Measurements from ENCODE around the gene OBI1.

The OBI1 gene

DNA sequence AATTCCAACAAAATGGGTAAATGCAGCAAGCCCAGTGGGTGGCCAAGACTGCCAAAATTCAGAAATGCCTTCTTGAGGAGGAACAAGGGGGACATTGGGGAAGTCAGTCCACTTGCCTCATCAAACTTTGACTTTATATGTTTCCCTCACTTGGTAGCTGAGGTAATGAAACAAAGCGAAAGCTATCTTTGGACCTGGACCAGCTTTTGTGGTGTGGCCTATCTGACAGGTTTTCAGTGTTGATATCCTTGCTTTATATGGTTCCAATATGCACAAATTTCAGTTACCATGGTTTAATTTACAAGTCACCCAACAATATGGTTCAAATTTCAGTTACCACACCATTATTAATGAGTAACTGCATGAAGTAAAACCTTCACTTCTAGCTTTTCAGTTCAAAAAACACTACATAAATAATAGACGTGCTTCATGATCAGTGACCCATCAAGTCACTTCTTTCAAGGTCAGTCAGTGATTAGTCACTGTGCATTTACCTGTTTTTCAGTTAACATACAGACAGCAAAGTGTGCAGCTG, 38.0 kb downstream of the OBI1 start:
- TF ChIP-seq, protein P1, sequence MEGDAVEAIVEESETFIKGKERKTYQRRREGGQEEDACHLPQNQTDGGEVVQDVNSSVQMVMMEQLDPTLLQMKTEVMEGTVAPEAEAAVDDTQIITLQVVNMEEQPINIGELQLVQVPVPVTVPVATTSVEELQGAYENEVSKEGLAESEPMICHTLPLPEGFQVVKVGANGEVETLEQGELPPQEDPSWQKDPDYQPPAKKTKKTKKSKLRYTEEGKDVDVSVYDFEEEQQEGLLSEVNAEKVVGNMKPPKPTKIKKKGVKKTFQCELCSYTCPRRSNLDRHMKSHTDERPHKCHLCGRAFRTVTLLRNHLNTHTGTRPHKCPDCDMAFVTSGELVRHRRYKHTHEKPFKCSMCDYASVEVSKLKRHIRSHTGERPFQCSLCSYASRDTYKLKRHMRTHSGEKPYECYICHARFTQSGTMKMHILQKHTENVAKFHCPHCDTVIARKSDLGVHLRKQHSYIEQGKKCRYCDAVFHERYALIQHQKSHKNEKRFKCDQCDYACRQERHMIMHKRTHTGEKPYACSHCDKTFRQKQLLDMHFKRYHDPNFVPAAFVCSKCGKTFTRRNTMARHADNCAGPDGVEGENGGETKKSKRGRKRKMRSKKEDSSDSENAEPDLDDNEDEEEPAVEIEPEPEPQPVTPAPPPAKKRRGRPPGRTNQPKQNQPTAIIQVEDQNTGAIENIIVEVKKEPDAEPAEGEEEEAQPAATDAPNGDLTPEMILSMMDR (IDR thresholded peaks at IDR 0.05; ENCODE audit: extremely low read depth, missing control alignments) = no peak

DNA sequence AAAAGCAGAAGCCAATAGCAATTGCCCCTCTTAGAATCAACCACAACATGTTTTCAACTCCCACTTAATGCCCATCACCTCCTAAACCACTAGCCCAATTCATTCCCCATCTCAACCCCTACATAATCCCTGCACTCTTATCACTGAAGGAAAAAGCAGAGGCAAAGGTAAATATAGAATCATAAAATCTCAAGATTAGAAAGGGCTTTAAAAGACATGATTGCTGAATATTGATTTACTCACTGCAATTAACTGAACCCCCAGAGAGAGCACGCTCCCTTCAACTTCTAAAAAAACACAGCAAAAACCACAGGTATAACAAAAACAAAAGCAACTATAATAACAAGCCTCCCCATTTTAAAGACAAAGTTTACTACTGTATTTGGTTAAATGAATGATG, 40.5 kb downstream of the OBI1 start:
- DNase-seq (ENCODE audit: low spot score) = no peak
- TF ChIP-seq, protein P1 (IDR thresholded peaks at IDR 0.05; ENCODE audit: extremely low read depth, missing control alignments) = no peak

More for the DNA sequence above, 38.0 kb downstream of the OBI1 start:
- no peak for DNase-seq (ENCODE audit: low spot score)

DNA sequence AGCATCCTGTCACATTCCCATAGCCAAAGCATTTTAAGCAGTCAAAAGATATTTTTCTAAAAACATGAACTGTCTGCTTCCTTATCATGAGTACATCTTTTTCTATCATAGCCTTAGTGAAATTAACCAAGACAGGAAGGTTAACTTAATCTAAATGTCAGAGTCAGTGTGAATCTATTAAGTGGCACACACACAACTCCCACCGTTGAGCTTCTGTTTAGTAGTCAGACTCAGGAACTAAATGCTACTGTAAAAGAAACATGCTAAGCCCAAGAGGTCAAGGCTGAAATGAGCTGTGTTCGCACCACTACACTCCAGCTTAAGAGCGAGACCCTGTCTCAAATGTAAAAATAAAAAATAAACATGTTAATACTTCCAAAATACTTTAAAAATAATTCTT, 47.9 kb downstream of the OBI1 start:
- DNase-seq (ENCODE audit: low spot score) = no peak
- TF ChIP-seq, protein P1 (IDR thresholded peaks at IDR 0.05; ENCODE audit: extremely low read depth, missing control alignments) = no peak

DNA sequence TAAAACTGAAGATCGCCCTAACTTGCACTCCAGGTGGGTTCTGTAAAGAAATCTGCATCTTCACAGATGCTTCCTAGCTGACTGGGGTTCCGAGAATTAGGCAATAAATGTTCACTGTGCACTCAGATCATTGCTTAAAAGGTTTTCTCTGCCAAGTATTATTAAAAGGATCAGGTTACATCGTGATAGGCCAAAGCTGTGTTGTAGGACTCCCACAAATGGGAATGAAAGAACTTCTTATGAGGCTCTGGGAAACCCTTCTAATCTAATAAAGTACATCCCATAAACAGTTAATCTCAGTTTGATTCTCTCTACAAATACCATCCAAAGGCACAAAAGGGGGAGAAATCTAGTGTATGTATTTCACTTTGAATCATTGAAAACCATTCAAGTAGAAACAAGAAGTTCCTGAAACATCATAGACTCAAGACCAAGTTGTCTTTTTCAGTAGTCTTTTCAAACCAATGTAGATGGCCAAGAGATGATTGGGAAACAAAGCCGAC, 48.5 kb downstream of the OBI1 start:
- no peak for DNase-seq (ENCODE audit: low spot score)

DNA sequence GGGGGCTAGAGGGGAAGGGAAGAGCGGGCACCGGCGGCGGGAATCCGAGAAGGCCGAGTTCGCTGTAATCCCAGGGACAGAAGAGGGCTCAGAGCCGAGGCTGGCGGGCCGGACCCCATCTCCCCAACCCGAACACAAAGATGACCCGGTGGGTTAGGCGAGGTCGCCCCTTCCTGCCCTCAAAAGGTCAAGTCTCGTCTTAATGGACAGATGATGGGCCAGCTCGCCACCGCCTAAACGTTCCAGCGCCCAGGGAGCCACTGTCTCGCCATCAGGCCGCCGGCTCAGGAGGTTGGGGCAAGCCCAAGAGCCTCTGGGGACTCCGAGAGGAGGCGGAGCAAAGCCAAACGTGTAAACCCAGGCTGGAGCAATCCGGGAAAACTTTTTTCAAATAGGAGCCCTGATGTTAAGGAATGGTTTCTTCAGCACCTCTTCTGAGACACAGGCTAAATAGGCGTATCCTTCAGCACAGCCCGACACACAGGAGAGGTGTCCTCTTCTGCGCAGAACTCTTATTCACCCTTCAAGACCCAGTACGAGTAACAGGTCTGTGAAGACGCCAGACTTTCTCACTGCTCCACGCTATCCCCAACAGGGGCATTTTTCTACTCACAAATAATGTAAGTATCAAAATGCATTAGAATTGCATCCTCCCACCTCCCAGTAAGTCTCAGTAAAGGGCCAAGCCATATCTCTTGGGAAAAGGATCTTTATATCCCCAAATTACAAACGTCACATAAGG, 49.3 kb downstream of the OBI1 start:
- TF ChIP-seq, protein P1 (IDR thresholded peaks at IDR 0.05; ENCODE audit: extremely low read depth, missing control alignments) = no peak
- no peak for DNase-seq (ENCODE audit: low spot score)

More for the DNA sequence above, 48.5 kb downstream of the OBI1 start:
- TF ChIP-seq, protein P1 (IDR thresholded peaks at IDR 0.05; ENCODE audit: extremely low read depth, missing control alignments) = no peak

DNA sequence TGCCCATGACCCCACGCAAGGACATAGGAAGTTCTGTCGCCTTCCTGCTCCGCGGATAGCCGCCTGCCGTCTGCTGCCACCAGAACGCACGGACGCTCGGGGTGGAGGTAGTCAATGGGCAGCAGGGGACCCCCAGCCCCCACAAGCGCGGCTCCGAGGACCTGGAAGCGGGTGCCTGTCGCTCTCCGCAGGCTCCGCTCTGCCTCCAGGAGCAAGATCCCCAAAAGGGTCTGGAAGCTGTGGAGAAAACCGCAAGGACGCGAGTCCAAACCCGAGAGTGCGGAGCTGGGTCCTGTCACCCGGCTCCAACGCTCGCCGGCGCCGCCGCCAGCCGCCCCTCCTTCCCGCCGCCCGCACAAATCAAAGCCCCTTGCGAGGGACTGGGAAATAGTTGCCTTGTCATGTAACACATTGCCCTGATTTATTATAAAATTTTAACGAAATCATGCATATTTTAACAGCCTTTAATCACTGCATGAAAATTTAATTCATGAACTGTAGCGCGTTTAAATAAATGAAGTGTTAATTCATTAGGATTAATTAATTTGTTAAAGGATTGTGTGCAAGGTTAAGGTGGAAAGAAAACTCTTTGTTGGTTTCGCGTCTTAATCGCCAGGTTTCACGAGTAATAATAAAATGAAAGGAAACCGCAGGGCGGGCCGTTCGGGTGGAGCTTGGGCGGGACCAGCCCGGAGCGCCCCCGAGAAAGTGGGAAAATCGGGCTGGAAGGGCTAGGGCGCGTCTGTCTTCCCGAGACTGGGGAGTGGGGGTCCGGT, 50.1 kb downstream of the OBI1 start:
- DNase-seq (ENCODE audit: low spot score) = no peak
- TF ChIP-seq, protein P1 (IDR thresholded peaks at IDR 0.05; ENCODE audit: extremely low read depth, missing control alignments) = no peak

DNA sequence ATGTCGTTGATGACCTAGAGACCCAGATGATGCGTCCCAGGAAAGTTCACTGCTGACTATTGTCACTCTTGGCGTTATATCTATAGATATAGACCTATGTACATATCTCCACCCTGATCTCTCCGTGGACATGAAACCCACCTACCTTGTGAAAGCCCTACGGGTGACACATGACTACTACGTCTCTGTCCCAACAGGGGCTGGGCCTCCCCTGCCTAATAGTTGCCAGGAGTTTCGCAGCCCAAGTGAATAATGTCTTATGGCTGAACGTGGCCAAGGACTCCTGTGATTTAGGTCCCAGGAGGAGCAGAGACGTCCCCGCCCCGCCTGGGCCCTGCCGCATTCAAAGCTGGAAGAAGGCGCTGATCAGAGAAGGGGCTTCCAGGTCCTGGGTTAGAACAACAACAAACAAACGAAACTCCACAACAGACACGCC, 50.7 kb downstream of the OBI1 start:
- TF ChIP-seq, protein P1 (IDR thresholded peaks at IDR 0.05; ENCODE audit: extremely low read depth, missing control alignments) = no peak
- peak; percentile 31 for DNase-seq (ENCODE audit: low spot score)

Measured in GM20000 (cell line).